ENCODE results near the gene MMP23B. TPM values are rescaled to one million over a fixed set of nuclear protein-coding genes. Genes with fewer than 3 reads are reported as not detected.

The MMP23B gene
- total RNA-seq, 4 donors from 2014 or later = 0.67 to 7.8 (median 3.5) TPM

DNA sequence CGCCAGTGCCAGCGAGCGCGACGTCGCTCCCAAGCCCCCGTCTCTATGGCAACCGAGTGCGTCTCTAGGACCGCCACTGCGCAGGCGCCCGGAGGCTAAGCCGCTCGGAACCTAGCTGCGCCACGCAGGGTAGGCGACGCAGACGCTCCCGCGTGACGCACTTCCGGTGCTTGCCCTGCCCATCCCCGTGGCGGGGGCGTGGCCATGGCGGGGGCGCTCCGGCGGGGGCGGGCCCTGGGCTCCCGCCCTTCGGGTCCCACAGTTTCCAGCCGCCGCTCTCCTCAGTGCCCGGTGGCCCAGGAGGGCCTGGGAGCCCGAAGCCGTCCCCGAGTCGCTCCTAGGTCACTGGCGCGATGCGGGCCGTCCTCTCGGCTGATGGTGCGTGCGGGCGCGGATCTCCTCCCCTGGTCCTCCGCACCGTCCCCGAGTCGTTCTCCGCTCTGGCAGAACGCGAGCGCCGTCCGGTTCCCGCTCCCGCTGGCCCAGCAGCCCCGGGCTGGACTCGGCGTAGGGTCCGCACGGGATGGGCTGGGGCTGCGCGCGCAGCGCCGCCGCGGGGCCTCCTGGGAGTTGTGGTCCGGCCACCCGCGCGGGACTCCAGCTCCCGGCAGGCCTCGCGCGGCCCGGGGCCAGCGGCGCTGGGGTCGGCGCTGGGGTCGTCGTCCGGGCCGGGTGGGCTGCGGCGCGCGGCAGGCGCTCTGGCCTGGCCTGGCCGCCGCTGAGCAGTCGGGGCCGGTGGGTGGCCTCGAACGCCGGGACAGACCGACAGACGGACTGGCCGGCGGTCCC, 16.5 kb upstream of the MMP23B start, which contains the start of gene MIB2:
Gene MIB2, plus strand, starts transcription at position 245 of the 789 bp plus-strand sequence. CDS start 7,953 bp downstream, outside the sequence.
- peaks cover 0 to 10% of the 10 kb centered on the region in 2 donors for H3K36me3 ChIP-seq
- H3K27ac ChIP-seq = peak within 1 kb of the TSS; percentile 100
- H3K27me3 ChIP-seq = no peaks in the 10 kb centered on the region
- peak; percentile 96 to 97 for DNase-seq
- peak within 1 kb of the TSS; percentile 50 to 100 (median 91) for H3K4me3 ChIP-seq (replicated peaks in 1 of 3)
- 0 to 1% methylated on average over 9 to 27 of the region's 107 CpGs for WGBS, 2 donors
- H3K9me3 ChIP-seq = no peaks in the 10 kb centered on the region
- H3K4me1 ChIP-seq = peaks cover 31 to 49% of the 10 kb centered on the region in 2 donors
- TF ChIP-seq, protein P1, sequence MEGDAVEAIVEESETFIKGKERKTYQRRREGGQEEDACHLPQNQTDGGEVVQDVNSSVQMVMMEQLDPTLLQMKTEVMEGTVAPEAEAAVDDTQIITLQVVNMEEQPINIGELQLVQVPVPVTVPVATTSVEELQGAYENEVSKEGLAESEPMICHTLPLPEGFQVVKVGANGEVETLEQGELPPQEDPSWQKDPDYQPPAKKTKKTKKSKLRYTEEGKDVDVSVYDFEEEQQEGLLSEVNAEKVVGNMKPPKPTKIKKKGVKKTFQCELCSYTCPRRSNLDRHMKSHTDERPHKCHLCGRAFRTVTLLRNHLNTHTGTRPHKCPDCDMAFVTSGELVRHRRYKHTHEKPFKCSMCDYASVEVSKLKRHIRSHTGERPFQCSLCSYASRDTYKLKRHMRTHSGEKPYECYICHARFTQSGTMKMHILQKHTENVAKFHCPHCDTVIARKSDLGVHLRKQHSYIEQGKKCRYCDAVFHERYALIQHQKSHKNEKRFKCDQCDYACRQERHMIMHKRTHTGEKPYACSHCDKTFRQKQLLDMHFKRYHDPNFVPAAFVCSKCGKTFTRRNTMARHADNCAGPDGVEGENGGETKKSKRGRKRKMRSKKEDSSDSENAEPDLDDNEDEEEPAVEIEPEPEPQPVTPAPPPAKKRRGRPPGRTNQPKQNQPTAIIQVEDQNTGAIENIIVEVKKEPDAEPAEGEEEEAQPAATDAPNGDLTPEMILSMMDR (IDR thresholded peaks at IDR 0.05) = peak in 1 of 6 experiments; percentile 16
- TF ChIP-seq POLR2A (IDR thresholded peaks at IDR 0.05) = peak; percentile 64 to 88
- intact Hi-C loops (cut with DNase I) = no loop called here

DNA sequence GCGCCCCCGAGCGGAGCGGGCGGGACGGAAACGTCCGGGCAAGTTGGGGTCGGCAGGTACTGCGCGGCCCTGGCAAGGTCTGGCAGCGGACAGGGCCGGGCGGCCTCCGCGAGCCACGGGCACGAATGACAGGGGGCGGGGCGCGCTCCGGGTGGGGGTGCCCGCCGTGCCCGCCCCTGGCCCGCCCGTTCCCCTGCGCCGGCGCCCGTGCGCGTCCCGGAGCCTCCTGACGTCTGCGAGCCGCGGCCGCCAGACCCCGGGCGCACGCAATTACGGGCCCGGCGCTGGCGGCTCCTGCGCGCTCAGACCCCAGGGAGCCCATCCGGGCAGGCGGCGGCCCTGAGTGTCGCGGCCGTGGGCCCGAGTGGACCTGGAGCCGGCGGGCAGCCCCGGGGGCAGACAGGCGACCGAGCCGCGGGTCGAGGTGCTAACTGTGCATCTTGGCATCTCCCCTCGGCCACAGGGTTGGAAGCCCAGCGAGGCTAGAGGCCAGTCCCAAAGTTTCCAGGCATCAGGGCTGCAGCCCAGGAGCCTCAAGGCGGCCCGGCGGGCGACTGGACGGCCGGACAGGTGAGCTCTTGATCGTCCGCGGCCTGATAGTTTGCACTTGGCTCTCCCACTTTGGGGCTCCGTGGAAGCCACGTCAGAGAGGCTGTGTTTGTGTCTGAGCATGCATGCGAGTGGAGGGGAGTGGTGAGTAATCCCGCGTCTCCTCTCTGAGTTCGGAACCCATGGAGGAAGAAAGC, 15.8 kb upstream of the MMP23B start:
- intact Hi-C loops (cut with DNase I) = no loop called here
- Histone ChIP-seq H3K27me3 (no peaks in the 10 kb centered on the region), H3K4me3 (replicated peaks in 1 of 3) (peak overlapping the region; percentile 50 to 100 (median 91)), H3K36me3 (peaks cover 0 to 10% of the 10 kb centered on the region in 2 donors), H3K9me3 (no peaks in the 10 kb centered on the region), H3K27ac (peak overlapping the region; percentile 100), H3K4me1 (peaks cover 31 to 42% of the 10 kb centered on the region in 2 donors)
- WGBS, 2 donors = 5 to 9% methylated on average over 22 to 24 of the region's 80 CpGs
- peak; percentile 50 to 53 for DNase-seq
- no peak for TF ChIP-seq POLR2A (IDR thresholded peaks at IDR 0.05)
- TF ChIP-seq, protein P1 (IDR thresholded peaks at IDR 0.05) = no peak

DNA sequence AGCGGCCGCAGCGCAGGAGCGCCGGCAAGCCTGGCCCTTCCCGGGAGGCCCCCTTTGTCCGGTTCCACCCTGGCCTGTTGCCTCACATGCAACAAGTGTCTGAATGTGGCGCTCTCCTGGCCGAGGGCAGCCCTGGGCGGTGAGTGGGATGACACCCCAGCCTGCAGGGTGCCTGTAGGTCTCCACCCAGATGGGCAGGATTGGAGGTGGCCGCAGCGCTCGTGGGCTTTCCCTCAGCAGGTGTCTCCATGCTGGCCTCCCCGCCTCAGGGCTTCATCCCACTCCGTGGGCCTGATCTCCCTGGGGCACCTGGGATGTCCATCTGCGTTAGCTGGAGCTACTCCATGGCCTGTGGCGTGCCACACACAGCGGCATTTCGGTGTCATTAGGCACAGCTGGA, 15.1 kb upstream of the MMP23B start:
- DNase-seq = no peak
- Histone ChIP-seq H3K4me1 (peaks cover 31 to 36% of the 10 kb centered on the region in 2 donors), H3K4me3 (replicated peaks in 1 of 3) (peak overlapping the region in 1 of 3 donors; percentile 91), H3K9me3 (no peaks in the 10 kb centered on the region), H3K27ac (no peak overlapping the region), H3K27me3 (no peaks in the 10 kb centered on the region), H3K36me3 (peaks cover 0 to 10% of the 10 kb centered on the region in 2 donors)
- TF ChIP-seq, protein P1 (IDR thresholded peaks at IDR 0.05) = no peak
- TF ChIP-seq POLR2A (IDR thresholded peaks at IDR 0.05) = no peak
- 81% methylated on average over 7 to 8 of the region's 19 CpGs for WGBS, 2 donors
- intact Hi-C loops (cut with DNase I) = no loop called here

DNA sequence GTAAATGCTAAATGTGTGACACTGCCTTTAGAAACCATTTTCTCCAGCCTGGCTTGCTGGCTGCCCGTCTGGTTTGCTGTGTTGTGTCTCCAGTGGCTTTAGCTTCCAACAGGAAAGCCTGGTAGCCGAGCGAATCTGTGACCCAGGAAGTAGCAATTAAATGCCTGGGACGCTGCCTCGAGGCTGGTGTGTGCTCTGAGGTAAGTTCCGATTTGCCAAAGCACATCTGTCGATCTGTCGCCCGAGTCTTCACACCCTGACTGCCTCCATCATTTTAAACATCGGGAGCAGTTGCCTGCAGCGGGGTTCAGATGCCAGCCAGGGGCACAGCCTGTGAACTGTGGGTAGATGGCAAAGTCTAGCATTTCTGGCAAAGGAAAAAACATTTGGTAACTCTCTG, 14.5 kb upstream of the MMP23B start:
- Histone ChIP-seq H3K36me3 (peaks cover 0 to 10% of the 10 kb centered on the region in 2 donors), H3K27ac (no peak overlapping the region), H3K4me3 (replicated peaks in 1 of 3) (no peak overlapping the region), H3K9me3 (no peaks in the 10 kb centered on the region), H3K27me3 (no peaks in the 10 kb centered on the region), H3K4me1 (peaks cover 27 to 30% of the 10 kb centered on the region in 2 donors)
- TF ChIP-seq, protein P1 (IDR thresholded peaks at IDR 0.05) = no peak
- DNase-seq = no peak
- WGBS, 2 donors = 96% methylated on average over 11 of the region's 11 CpGs
- intact Hi-C loops (cut with DNase I) = no loop called here
